Activated naive CD4-positive, alpha-beta T cell treated with anti-CD3 and anti-CD28 coated beads, Interleukin-2, amount 50 U/mL, for 72 hours (primary cell): ENCODE data around the gene C1QL1. TPM values are rescaled to one million over a fixed set of nuclear protein-coding genes. Genes with fewer than 3 reads are reported as not detected.
A peak's percentile ranks its signal among the peaks of the same experiment; 100 is the strongest.

ENCODE experiments used
- ATAC-seq, 2 donors: fragments of 150-1000 bp; cut with Tn5 transposase; 2 replicates each; pipeline ENCODE4 v1.10.0; 2021; ENCODE audit warnings: mild to moderate bottlenecking in 2 of 2, moderate library complexity in 2 of 2
- DNase-seq, 2 donors: peaks; one replicate each; pipeline ENCODE4 v3.0.0; 2021 to 2022; ENCODE audit warnings: low spot score in 2 of 2
- H3K27ac Mint-ChIP-seq, 2 donors: one replicate each; pipeline ENCODE4 v1.8.0; 2022; ENCODE audit warnings: mild to moderate bottlenecking in 2 of 2, mixed read lengths in 2 of 2
- H3K36me3 Mint-ChIP-seq, 2 donors: one replicate each; pipeline ENCODE4 v1.8.0; 2022; ENCODE audit warnings: mixed read lengths in 2 of 2
- H3K9me3 Mint-ChIP-seq, 2 donors: one replicate each; pipeline ENCODE4 v1.8.0; 2022; ENCODE audit warnings: mixed read lengths in 2 of 2
- total RNA-seq, 2 donors: library from RNA; stranded (reverse); gene quantifications; one replicate each; pipeline ENCODE4 v1.2.3, GENCODE V29; 2022

The C1QL1 gene
- total RNA-seq: under 1 TPM in 1 of 2 donors, not detected in 1; 0.18 TPM

DNA sequence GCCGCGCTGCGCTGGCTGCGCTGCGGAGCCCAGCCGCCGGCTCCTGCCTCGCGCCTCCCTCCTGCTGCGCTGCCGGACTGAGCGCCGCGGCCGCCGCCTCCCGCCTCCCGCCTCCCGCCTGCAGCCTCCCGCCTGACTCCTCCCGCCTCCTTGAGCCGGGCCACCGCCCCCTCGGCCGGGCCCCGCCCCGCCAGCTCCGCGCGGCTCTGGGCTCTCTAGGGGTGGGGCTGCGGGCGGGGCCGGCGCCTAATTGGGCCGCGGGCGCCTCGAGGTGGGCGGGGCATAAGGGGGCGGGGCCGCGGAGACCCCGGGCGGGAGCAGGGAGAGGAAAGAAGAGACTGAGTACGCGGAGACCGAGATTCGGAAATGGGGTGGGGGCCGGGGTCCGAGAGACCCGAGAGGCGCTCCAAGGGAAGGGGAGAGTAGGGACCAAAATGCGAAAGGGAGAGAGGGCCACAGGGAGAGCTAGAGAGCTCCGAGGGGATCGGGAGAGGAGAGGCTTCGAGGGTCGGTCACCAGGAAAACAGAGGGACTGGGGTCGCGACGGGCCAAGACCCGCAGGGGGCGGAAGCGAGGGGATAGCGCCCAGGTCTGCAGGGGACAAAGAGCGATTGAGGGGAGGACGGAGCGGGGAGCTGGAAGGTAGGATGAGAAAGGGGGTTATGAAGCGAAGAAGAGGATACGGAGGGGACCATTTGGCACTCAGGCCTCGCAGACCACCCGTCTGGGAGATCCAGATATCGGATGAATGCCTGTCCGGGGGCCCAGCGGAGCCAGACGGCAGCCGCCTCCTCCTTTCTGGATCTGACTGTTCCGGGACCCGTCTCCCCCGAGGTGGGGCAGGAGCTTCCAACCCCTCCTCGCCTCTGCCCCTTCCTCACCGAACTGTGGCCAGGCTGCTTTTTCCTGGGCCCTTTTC lies at the start of gene C1QL1:
Gene C1QL1 (minus strand): TSS at position 79 of the 919 bp plus-strand sequence. CDS start 255 bp downstream, outside the sequence.
- Mint-ChIP-seq H3K9me3 (no peaks in the 10 kb centered on the region), H3K27ac (no peak within 1 kb of the TSS), H3K36me3 (no peaks in the 10 kb centered on the region)
- DNase-seq (peak; percentile 77 to 90), ATAC-seq (peak; percentile 74 to 80)

DNA sequence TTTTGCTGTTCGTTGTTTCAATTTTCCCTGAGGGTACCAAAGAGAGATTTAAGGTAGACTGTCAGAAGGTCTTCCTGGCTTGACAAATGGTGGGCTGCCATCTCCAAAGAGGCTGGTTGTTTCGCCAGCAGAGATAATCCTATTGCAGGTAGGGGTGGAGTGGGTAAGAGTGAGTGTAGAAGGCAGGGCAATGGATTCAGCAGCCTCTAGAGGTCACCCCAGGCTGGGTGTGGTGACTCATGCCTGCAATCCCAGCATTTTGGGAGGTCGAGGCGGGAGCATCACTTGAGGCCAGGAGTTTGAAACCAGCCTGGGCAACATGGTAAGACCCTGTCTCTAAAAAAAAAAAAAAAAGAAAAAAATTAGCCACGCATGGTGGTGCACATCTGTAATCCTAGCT lies 48.7 kb upstream of the C1QL1 start:
- H3K9me3 Mint-ChIP-seq: no peaks in the 10 kb centered on the region
- no peak for ATAC-seq
- DNase-seq: no peak
- H3K27ac Mint-ChIP-seq: no peak overlapping the region
- H3K36me3 Mint-ChIP-seq: no peaks in the 10 kb centered on the region

DNA sequence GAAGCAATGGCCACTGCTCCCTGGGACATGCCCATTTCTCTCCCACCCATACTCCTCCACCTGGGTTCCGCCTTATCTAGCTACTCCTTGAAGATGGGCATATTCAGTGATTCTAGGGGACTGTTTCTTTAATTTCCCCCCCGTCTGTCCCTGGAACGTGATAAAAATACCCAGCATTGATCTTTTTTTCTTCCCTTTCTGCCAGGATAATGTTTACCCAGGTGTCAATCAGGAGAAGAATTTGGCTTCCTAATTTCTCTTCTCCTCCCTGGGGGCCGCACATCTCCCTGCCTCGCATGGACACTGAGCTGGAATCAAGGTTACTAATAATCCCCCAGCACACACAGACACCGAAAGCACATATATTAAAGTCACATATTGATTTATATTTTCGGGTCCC lies 48.1 kb upstream of the C1QL1 start:
- DNase-seq (no peak), ATAC-seq (no peak)
- Mint-ChIP-seq H3K27ac (no peak overlapping the region), H3K36me3 (no peaks in the 10 kb centered on the region), H3K9me3 (no peaks in the 10 kb centered on the region)

DNA sequence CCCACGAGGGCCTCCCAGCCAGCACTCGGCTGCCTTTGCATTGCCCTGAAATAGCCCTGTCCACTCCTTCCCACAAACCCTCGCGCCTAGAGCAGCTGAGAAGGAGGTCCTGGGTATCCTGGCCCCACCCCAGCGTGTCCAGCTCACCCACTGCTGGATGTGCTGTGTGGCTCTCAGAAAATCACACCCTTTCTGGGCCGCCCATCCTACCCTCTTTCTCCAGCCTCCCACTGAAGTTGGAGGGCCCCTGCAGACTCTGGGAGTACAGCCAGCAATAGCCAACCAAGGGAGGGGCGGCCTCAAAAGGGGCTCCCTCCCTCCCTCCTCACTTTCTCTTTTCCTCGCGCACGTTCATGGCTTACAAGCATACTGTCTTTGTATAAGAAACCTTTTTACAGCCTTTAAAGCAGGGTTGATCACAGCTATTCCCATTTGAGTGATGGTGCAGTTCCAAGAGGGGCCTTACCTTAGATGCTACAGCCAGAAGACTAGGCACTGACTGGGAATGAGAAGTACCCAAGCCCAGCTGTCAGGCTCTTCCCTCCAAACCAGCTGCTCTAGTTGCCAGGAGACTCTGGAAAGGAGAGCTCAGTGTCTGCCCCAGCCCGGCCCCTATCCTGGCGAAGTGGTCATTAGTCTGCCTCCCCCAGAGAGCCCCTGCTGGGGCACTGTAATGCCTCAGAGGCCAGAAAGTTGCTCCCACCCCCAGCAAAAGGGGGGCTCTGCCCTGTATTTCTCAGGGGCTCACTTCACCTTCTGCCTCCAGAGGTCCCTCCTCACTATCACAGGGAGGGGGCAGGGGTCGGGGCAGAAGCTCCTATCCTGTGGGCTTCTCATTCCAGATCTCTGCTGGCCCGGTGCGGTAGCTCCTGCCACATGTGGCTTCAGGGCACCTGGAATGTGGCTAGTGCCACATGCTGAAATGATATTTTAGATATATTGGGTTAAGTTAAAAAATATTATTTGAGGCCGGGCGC lies 45.2 kb upstream of the C1QL1 start:
- Mint-ChIP-seq H3K36me3 (no peaks in the 10 kb centered on the region), H3K27ac (no peak overlapping the region), H3K9me3 (no peaks in the 10 kb centered on the region)
- no peak for DNase-seq
- no peak for ATAC-seq

DNA sequence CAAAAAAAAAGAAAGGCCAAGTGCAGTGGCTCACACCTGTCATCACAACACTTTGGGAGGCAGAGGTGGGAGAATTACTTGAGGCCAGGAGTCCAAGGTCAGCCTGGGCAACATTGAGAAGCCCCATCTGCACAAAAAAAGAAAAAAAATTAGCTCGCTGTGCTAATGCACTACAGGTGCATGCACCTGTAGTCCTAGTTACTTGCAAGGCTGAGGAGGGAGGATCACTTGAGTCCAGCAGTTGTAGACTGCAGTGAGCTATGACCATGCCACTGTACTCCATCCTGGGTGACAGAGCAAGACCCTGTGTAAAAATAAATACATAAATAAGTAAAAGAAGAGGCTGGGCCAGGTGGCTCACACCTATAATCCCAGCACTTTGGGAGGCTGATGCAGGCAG lies 43.7 kb upstream of the C1QL1 start:
- no peak overlapping the region for H3K27ac Mint-ChIP-seq
- no peaks in the 10 kb centered on the region for H3K9me3 Mint-ChIP-seq
- ATAC-seq (no peak), DNase-seq (no peak)
- no peaks in the 10 kb centered on the region for H3K36me3 Mint-ChIP-seq

DNA sequence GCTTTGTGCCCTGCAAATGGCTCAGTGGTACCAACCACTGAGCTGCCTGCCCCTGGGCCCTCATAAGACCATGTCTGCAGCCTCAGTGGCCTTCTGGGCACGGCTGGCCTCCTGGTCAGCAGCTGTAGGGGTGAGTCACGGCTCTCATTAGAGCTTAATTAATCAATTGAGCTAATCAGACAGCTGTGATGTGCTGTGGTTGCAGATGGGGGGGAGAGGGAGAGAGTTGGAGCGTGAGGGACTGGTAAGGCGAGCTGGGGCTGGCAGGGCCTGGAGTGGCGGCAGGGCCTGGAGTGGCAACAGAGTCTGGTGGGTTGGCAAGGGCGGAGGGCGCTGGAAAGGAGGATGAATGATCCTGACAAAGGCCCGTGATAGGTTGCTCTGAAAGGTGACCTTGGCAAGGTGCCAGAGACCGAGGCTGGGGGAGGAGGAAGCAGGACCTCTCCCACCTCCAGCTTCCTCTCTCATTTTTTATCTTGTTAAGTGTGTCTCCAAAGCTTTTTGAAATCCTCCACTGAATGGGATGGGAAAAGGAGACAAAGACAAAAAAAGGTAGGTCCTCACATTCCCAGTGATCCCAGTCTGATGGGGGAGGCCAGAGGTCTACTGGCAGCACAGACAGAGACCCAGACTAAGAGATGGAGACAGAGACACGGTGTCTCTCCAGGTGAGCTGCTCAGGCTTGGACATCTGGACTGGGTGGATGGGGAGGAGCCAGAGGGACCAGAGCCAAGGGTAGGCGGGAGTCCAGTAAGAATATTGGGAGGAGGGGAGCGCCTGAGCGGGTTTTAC lies 41.8 kb upstream of the C1QL1 start:
- Mint-ChIP-seq H3K36me3 (no peaks in the 10 kb centered on the region), H3K9me3 (no peaks in the 10 kb centered on the region), H3K27ac (peak overlapping the region in 1 of 2 donors; percentile 26)
- ATAC-seq (no peak), DNase-seq (no peak)

DNA sequence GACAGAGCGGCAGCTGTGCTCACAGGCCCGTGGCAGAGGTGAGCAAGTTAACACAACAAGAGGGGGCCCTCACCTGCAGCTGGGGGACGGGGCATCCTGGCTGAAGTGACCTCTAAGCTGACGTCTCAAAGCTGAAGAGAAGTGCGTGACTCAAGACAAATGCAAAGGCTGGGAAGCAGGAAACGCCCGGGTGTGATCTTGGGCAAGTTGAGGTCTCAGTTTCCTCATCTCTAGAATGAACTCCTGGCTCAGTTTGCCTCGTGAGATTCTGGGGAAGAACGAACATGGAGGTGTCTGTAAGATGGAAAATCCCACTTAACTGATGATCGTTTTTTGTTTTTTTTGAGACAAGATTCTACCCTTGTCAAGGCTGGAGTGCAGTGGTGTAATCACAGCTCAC lies 40.1 kb upstream of the C1QL1 start:
- no peak for DNase-seq
- H3K9me3 Mint-ChIP-seq: no peaks in the 10 kb centered on the region
- no peaks in the 10 kb centered on the region for H3K36me3 Mint-ChIP-seq
- ATAC-seq: no peak
- H3K27ac Mint-ChIP-seq: no peak overlapping the region

DNA sequence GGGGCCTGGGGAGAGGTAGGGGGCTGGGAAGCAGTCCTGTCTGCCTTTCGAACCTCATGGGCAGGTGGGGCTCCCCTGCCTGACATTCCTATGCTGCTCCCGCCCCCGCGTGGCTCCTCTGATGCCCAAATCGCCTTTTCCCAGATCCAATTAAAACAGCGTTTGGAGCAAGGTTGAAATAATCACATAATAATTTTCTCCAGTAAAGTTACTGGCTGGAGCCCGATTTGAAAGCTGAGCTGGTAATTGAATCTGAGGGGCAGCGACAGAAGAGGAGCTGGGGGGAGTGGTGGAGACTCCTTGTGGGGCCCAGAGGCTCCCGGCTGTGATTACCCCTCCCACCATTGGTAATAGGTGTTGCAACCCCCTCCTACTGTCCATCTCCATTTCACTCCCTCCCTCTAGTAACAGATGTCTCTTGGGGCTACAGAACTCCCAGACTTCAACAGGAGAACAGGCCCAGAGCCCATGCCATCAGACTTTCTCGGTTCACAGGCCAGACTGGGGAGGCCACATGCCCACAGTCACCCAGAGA lies 38.9 kb upstream of the C1QL1 start:
- DNase-seq (no peak), ATAC-seq (no peak)
- no peaks in the 10 kb centered on the region for H3K36me3 Mint-ChIP-seq
- no peaks in the 10 kb centered on the region for H3K9me3 Mint-ChIP-seq
- no peak overlapping the region for H3K27ac Mint-ChIP-seq

DNA sequence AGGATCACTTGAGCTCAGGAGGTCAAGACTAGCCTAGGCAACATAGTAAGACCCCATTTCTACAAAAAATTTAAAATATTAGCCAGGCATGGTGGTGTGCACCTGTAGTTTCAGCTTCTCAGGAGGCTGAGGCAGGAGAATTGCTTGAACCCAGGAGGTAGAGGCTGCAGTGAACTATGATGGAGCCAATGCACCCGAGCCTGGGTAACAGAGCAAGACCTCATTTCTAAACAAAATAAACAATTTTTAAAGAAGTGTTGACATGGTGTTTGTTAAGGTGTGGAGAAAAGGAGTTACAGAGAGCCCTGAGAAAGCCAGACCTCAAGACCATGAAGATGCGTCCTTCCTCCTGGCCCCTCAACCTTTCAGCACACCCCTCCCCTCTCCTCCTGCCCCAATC lies 37.6 kb upstream of the C1QL1 start:
- no peak for DNase-seq
- no peak for ATAC-seq
- no peaks in the 10 kb centered on the region for H3K36me3 Mint-ChIP-seq
- H3K9me3 Mint-ChIP-seq: no peaks in the 10 kb centered on the region
- no peak overlapping the region for H3K27ac Mint-ChIP-seq

DNA sequence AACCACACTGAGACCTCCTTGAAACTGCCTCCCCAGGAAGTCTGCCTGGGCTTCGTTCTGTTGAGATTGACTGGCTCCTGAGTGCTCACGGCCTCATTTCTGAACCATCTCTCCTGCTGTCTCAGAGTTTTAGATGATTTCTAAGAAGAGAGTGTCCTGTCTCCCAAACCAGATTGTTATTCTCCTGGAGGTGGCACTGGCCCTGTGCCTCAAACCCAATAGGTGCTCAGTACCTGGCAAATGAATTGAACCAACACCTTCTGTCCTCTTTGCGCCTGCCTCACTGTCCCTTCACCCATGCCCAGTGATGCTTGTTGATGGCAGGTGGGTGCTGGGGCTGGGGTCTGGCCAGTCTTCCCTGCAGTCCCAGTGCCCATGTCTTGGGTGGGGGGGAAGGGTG lies 36.3 kb upstream of the C1QL1 start:
- ATAC-seq (no peak), DNase-seq (no peak)
- Mint-ChIP-seq H3K36me3 (no peaks in the 10 kb centered on the region), H3K27ac (no peak overlapping the region), H3K9me3 (no peaks in the 10 kb centered on the region)

DNA sequence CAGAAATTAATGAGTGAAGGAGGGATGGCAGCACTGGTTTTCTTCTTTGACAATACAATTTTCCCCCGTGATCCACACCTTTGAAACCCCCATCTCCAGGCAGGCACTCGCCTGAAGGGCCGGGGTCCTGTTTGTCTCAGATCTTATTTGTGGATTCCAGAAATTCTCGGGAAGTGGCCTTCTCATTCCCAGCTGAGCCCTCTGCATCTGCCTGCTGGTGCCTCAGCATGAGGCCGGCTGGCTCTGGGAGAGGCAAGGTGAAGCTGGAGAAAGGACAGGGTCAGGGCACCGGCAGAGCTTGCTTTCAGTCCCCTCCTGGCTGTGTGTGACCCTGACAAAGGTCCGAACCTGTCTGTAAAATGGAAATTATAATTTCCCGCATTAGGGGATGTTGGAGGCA lies 35.8 kb upstream of the C1QL1 start:
- ATAC-seq (no peak), DNase-seq (no peak)
- no peak overlapping the region for H3K27ac Mint-ChIP-seq
- no peaks in the 10 kb centered on the region for H3K36me3 Mint-ChIP-seq
- H3K9me3 Mint-ChIP-seq: no peaks in the 10 kb centered on the region

DNA sequence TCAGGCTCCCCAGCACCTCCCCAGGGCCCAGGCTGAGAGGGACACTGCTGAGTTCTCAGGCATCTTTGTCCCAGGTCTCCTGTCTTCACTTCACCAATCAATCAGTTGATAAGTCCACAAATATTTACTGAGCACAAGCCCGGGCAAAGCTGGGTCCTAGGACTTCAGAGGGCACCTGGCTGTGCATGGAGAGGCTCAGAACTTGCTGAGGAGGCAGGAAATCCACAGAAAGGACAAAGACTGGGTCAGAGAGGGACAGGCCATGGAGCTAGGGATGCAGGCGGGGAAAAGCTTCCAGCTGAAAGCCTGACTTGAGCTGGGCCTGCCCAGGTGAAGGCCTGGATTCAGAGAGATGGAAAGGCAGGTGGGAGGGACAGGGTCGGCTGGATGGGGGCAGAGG lies 33.2 kb upstream of the C1QL1 start:
- no peak overlapping the region for H3K27ac Mint-ChIP-seq
- ATAC-seq (no peak), DNase-seq (no peak)
- no peaks in the 10 kb centered on the region for H3K9me3 Mint-ChIP-seq
- H3K36me3 Mint-ChIP-seq: no peaks in the 10 kb centered on the region

DNA sequence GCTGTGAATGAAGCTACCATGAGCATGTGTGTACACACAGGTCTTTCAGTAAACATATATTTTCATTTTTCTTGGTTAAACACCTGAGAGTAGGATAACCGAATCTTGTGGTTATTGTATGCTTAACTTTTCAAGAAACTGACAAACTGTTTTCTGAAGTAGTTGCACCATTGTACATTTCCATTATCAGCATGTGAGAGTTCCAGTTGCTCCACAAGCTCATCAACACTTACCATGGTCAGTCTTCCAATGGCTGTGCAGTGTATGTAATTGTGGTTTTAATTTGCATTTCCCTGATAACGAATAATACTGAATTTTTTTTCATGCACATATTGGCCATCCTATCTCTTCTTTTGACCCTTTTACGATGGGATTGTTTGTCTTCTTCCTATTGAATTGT lies 31.3 kb upstream of the C1QL1 start:
- ATAC-seq: no peak
- no peak overlapping the region for H3K27ac Mint-ChIP-seq
- no peaks in the 10 kb centered on the region for H3K36me3 Mint-ChIP-seq
- no peaks in the 10 kb centered on the region for H3K9me3 Mint-ChIP-seq
- no peak for DNase-seq

DNA sequence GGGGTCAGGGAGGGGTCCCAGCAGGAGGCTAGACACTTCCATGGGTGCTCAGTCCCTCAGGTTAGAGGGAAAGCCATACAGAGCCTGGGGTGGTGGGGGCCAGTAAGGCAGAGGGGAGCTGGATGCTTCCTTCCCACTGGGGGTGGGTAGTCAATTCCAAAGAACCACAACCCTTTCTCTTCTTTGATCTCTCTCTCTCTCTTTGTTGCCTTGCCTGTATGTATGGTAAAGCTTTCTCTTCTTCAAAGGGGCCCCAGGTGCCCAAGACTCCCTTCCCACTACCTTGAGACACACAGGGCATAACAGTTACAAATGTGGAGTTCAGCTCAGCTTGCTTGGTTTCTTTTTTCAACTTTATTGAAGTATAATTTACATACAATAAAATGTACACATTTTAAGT lies 30.5 kb upstream of the C1QL1 start:
- ATAC-seq: no peak
- Mint-ChIP-seq H3K9me3 (no peaks in the 10 kb centered on the region), H3K27ac (no peak overlapping the region), H3K36me3 (no peaks in the 10 kb centered on the region)
- DNase-seq: no peak

DNA sequence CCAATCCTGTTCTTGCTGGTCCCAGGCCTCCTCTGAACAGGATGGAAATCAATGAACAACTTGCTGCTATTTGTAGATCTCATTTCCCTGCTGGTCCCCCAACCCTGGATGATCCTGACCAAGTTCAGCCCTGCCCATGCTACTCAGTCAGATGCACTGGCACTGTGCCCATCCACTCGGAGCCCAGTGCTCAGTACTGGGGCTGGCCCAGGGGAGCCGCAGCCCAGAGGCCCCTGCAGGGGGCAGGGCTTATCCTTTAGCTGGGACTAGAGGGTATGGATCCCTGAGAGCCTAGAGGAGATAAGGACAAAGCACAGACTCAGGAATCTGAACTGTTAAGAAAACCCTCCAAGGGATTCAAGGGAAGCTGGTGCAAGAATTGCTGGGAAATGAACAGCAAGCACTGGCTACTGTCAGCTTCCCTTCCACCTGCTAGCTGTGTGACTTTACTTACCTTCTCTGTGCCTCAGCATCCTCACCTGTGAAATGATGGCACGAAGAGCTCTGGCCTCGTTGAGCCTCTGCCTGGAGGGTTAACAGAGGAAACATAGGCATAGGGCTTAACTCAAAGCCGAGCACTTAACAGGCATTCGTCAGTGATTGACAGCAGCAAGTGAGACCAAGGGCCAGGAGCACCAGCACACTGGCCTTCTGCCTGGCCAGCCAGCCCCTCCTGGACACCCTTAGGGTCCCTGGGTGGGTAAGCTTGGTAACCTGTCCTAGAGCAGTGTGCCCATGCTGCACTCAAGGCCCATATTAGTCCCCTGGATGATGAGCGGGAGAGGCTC lies 29.8 kb upstream of the C1QL1 start:
- ATAC-seq (no peak), DNase-seq (no peak)
- H3K27ac Mint-ChIP-seq: no peak overlapping the region
- no peaks in the 10 kb centered on the region for H3K36me3 Mint-ChIP-seq
- no peaks in the 10 kb centered on the region for H3K9me3 Mint-ChIP-seq

DNA sequence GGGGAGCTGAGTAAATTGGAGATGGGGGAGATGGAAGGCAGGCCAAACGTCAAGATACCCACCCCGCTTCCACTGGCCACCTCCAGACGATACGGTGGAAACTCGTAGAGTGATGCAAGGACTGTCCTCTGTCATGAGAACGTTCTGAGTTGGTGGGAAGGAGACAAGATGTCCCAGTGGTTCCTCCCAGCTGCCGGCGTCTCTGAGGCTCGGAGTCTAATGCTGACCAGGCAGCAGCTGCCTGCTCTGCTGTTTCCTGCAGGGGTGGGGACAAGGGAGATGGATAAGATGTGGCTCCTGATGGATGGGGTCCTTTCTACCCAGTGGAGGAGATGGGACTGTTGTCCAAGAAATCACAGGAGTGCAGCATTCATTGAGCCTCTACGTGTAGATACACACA lies 28.2 kb upstream of the C1QL1 start:
- ATAC-seq: no peak
- DNase-seq: no peak
- Mint-ChIP-seq H3K9me3 (no peaks in the 10 kb centered on the region), H3K36me3 (no peaks in the 10 kb centered on the region), H3K27ac (no peak overlapping the region)
